Astrocyte (in vitro differentiated cells and primary cell): ENCODE results near the gene SLBP. TPM values are rescaled to one million over a fixed set of nuclear protein-coding genes. Genes with fewer than 3 reads are reported as not detected.

ENCODE experiments used
- DNase-seq: peaks from one replicate; pipeline ENCODE4 v3.0.0-alpha.2; 2010; ENCODE audit warnings: low read depth
- FAIRE-seq: peaks from 2 replicates; lab custom pipeline; 2011; peaks lifted over from hg19 to GRCh38; lab: Jason Lieb, UNC
- H2AFZ ChIP-seq: 2 replicates; pipeline ENCODE4 v1.6.0; 2012; ENCODE audit warnings: low read depth, low read length, inconsistent platforms
- H3K27ac ChIP-seq: 2 replicates; pipeline ENCODE4 v1.5.1; 2011; ENCODE audit warnings: low read depth, low read length, inconsistent platforms
- H3K27me3 ChIP-seq: 2 replicates; pipeline ENCODE4 v1.6.0; 2011; ENCODE audit warnings: low read length, inconsistent platforms; ENCODE audit not compliant: insufficient read depth
- H3K36me3 ChIP-seq: 2 replicates; pipeline ENCODE4 v1.5.1; 2011; ENCODE audit warnings: low read length, inconsistent platforms; ENCODE audit not compliant: insufficient read depth
- H3K4me1 ChIP-seq: 2 replicates; pipeline ENCODE4 v1.5.1; 2011; ENCODE audit warnings: low read length, inconsistent platforms; ENCODE audit not compliant: insufficient read depth
- H3K4me2 ChIP-seq: 2 replicates; pipeline ENCODE4 v1.6.0; 2012; ENCODE audit warnings: low read length, inconsistent platforms
- H3K4me3 ChIP-seq: 2 replicates; pipeline ENCODE4 v1.5.1; 2011; ENCODE audit warnings: low read depth, mild to moderate bottlenecking, low read length, inconsistent platforms; ENCODE audit not compliant: insufficient read depth
- H3K79me2 ChIP-seq: 2 replicates; pipeline ENCODE4 v1.6.0; 2012; ENCODE audit warnings: mild to moderate bottlenecking, low read length, inconsistent platforms; ENCODE audit not compliant: insufficient read depth
- H3K9ac ChIP-seq: 2 replicates; pipeline ENCODE4 v1.6.0; 2012; ENCODE audit warnings: mild to moderate bottlenecking, low read length, inconsistent platforms
- H3K9me3 ChIP-seq: 2 replicates; pipeline ENCODE4 v1.5.1; 2012; ENCODE audit warnings: low read depth, mild to moderate bottlenecking, low read length, inconsistent platforms; ENCODE audit not compliant: insufficient read depth
- H4K20me1 ChIP-seq: 2 replicates; pipeline ENCODE4 v1.6.0; 2012; ENCODE audit warnings: low read length, inconsistent platforms; ENCODE audit not compliant: insufficient read depth
- H3K27ac Mint-ChIP-seq: one replicate; pipeline ENCODE4 v1.8.0; 2021; ENCODE audit warnings: mild to moderate bottlenecking, mixed read lengths; ENCODE audit not compliant: unreplicated experiment
- H3K27me3 Mint-ChIP-seq: one replicate; pipeline ENCODE4 v1.8.0; 2021; ENCODE audit warnings: low read depth, mixed read lengths; ENCODE audit not compliant: unreplicated experiment
- H3K36me3 Mint-ChIP-seq: one replicate; pipeline ENCODE4 v1.8.0; 2021; ENCODE audit warnings: low read depth, mixed read lengths; ENCODE audit not compliant: unreplicated experiment
- H3K4me1 Mint-ChIP-seq: one replicate; pipeline ENCODE4 v1.8.0; 2021; ENCODE audit warnings: low read depth, mixed read lengths; ENCODE audit not compliant: unreplicated experiment
- H3K4me3 Mint-ChIP-seq: one replicate; pipeline ENCODE4 v1.8.0; 2021; ENCODE audit warnings: mild to moderate bottlenecking, moderate library complexity, mixed read lengths; ENCODE audit not compliant: unreplicated experiment
- H3K9me3 Mint-ChIP-seq: one replicate; pipeline ENCODE4 v1.8.0; 2021; ENCODE audit warnings: mild to moderate bottlenecking, mixed read lengths; ENCODE audit not compliant: unreplicated experiment
- CTCF ChIP-seq: IDR thresholded peaks from 2 replicates; pipeline ENCODE4 v1.5.1; 2011; ENCODE audit warnings: low read depth, mild to moderate bottlenecking, inconsistent platforms, low read length, moderate library complexity; ENCODE audit not compliant: insufficient read depth
- EZH2 ChIP-seq: IDR thresholded peaks from 2 replicates; pipeline ENCODE4 v1.6.1; 2012; ENCODE audit warnings: mild to moderate bottlenecking, low read length, inconsistent platforms; ENCODE audit not compliant: insufficient read depth
- total RNA-seq: library from RNA; stranded (reverse); gene quantifications from 2 replicates; pipeline ENCODE4 v1.2.1, GENCODE V29; 2021

SLBP gene
- total RNA-seq, 1 donor from 2014 or later: 44.5 TPM

- Histone ChIP-seq H3K4me2 (no peak overlapping the region), H3K9ac (no peak overlapping the region), H3K79me2 (no peaks in the 10 kb centered on the region), H3K27ac (no peak overlapping the region), H4K20me1 (peaks cover 5% of the 10 kb centered on the region), H3K27me3 (no peaks in the 10 kb centered on the region), H3K4me1 (no peaks in the 10 kb centered on the region), H2AFZ (no peak overlapping the region), H3K36me3 (peaks cover 3% of the 10 kb centered on the region), H3K9me3 (no peaks in the 10 kb centered on the region), H3K4me3 (no peak overlapping the region)
- H3K4me3 Mint-ChIP-seq: no peak overlapping the region
- H3K27me3 Mint-ChIP-seq: no peaks in the 10 kb centered on the region
- FAIRE-seq (no peak), DNase-seq (no peak)
- H3K9me3 Mint-ChIP-seq: no peaks in the 10 kb centered on the region
- TF ChIP-seq EZH2 (no peak), CTCF (no peak)
- no peaks in the 10 kb centered on the region for H3K4me1 Mint-ChIP-seq
- H3K27ac Mint-ChIP-seq: no peak overlapping the region
- H3K36me3 Mint-ChIP-seq: peaks cover 14% of the 10 kb centered on the region
Measured at GRCh38 chr4:1744552-1744951, 32.4 kb upstream of the SLBP start.

GRCh38 chr4:1743975-1744374, 31.9 kb upstream of the SLBP start:
- Histone ChIP-seq H3K27ac (no peak overlapping the region), H3K27me3 (no peaks in the 10 kb centered on the region), H3K4me1 (no peaks in the 10 kb centered on the region), H3K79me2 (no peaks in the 10 kb centered on the region), H3K4me2 (no peak overlapping the region), H4K20me1 (peaks cover 5% of the 10 kb centered on the region), H3K4me3 (no peak overlapping the region), H3K9me3 (no peaks in the 10 kb centered on the region), H2AFZ (no peak overlapping the region), H3K36me3 (peaks cover 3% of the 10 kb centered on the region), H3K9ac (no peak overlapping the region)
- no peak overlapping the region for H3K27ac Mint-ChIP-seq
- H3K4me3 Mint-ChIP-seq: no peak overlapping the region
- peaks cover 16% of the 10 kb centered on the region for H3K36me3 Mint-ChIP-seq
- no peaks in the 10 kb centered on the region for H3K27me3 Mint-ChIP-seq
- no peaks in the 10 kb centered on the region for H3K4me1 Mint-ChIP-seq
- no peak for DNase-seq
- FAIRE-seq: no peak
- no peak for TF ChIP-seq CTCF
- TF ChIP-seq EZH2: no peak
- peaks cover 2% of the 10 kb centered on the region for H3K9me3 Mint-ChIP-seq

GRCh38 chr4:1743551-1743950, 31.4 kb upstream of the SLBP start:
- H3K4me1 Mint-ChIP-seq: no peaks in the 10 kb centered on the region
- H3K27ac Mint-ChIP-seq: no peak overlapping the region
- DNase-seq (no peak), FAIRE-seq (no peak)
- H3K36me3 Mint-ChIP-seq: peaks cover 21% of the 10 kb centered on the region
- peaks cover 6% of the 10 kb centered on the region for H3K9me3 Mint-ChIP-seq
- no peaks in the 10 kb centered on the region for H3K27me3 ChIP-seq
- TF ChIP-seq CTCF (no peak), EZH2 (no peak)
- no peak overlapping the region for H3K4me3 ChIP-seq
- H3K4me1 ChIP-seq: no peaks in the 10 kb centered on the region
- H4K20me1 ChIP-seq: peaks cover 5% of the 10 kb centered on the region
- H3K4me2 ChIP-seq: no peak overlapping the region
- H3K9me3 ChIP-seq: peaks cover 1% of the 10 kb centered on the region
- H3K4me3 Mint-ChIP-seq: no peak overlapping the region
- peaks cover 3% of the 10 kb centered on the region for H3K36me3 ChIP-seq
- H2AFZ ChIP-seq: no peak overlapping the region
- no peak overlapping the region for H3K9ac ChIP-seq
- H3K79me2 ChIP-seq: no peaks in the 10 kb centered on the region
- no peaks in the 10 kb centered on the region for H3K27me3 Mint-ChIP-seq
- no peak overlapping the region for H3K27ac ChIP-seq
